ENCODE data around the gene KPNA5.
"Not testable (repeated sequence)": the region's sequence is repeated elsewhere in the genome, so short reads cannot be mapped to it uniquely, and the experiment has no call there.

DNA sequence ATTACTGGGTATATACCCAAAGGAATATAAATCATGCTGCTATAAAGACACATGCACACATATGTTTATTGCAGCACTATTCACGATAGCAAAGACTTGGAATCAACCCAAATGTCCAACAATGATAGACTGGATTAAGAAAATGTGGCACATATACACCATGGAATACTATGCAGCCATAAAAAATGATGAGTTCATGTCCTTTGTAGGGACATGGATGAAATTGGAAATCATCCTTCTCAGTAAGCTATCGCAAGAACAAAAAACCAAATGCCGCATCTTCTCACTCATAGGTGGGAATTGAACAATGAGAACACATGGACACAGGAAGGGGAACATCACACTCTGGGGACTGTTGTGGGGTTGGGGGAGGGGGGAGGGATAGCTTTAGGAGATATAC, 59.5 kb downstream of the KPNA5 start:
- TF ChIP-seq, protein P1, sequence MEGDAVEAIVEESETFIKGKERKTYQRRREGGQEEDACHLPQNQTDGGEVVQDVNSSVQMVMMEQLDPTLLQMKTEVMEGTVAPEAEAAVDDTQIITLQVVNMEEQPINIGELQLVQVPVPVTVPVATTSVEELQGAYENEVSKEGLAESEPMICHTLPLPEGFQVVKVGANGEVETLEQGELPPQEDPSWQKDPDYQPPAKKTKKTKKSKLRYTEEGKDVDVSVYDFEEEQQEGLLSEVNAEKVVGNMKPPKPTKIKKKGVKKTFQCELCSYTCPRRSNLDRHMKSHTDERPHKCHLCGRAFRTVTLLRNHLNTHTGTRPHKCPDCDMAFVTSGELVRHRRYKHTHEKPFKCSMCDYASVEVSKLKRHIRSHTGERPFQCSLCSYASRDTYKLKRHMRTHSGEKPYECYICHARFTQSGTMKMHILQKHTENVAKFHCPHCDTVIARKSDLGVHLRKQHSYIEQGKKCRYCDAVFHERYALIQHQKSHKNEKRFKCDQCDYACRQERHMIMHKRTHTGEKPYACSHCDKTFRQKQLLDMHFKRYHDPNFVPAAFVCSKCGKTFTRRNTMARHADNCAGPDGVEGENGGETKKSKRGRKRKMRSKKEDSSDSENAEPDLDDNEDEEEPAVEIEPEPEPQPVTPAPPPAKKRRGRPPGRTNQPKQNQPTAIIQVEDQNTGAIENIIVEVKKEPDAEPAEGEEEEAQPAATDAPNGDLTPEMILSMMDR (conservative IDR thresholded peaks at IDR 0.05; ENCODE audit: low read length), result not testable (repeated sequence)
- not testable (repeated sequence) for TF ChIP-seq EZH2phosphoT487 (IDR thresholded peaks at IDR 0.05; ENCODE audit: borderline replicate concordance, low read depth, low read length)

Data from OCI-LY7 (cell line).